GM23338 (cell line): Measurements from ENCODE around the gene BOLA3.

ENCODE experiments used
- CTCF ChIP-seq, 2 experiments: fragments of 200-600 bp in 1 of 2; sonication (generic) in 1 of 2; conservative IDR thresholded peaks; 2 replicates each; pipeline versions ENCODE4 v1.5.1 to v1.6.1; 2016 to 2017; ENCODE audit warnings: antibody characterized with exemption in 2 of 2, low read depth in 2 of 2, mild to moderate bottlenecking in 2 of 2, moderate library complexity in 1 of 2
- ETS1 ChIP-seq: IDR thresholded peaks from 2 replicates; pipeline ENCODE4 v1.6.1; 2016; ENCODE audit warnings: antibody characterized with exemption
- EZH2 ChIP-seq: fragments of 200-600 bp; sonication (generic); IDR thresholded peaks from one replicate; pipeline ENCODE4 v1.8.0; 2017; ENCODE audit warnings: antibody characterized with exemption, mild to moderate bottlenecking, low read depth; ENCODE audit not compliant: unreplicated experiment
- EZH2phosphoT487 ChIP-seq: fragments of 200-600 bp; sonication (generic); IDR thresholded peaks from one replicate; pipeline ENCODE4 v1.8.1; 2018; ENCODE audit warnings: antibody characterized with exemption; ENCODE audit not compliant: unreplicated experiment
- JUNB ChIP-seq: IDR thresholded peaks from one replicate; pipeline ENCODE4 v1.6.1; 2016; ENCODE audit warnings: antibody characterized with exemption; ENCODE audit not compliant: unreplicated experiment
- POLR2AphosphoS5 ChIP-seq: IDR thresholded peaks from 2 replicates; pipeline ENCODE4 v1.6.1; 2016; ENCODE audit warnings: antibody characterized with exemption, low read depth
- REST ChIP-seq: IDR thresholded peaks from one replicate; pipeline ENCODE4 v1.6.1; 2018; ENCODE audit warnings: antibody characterized with exemption; ENCODE audit not compliant: unreplicated experiment

GRCh38 chr2:74102516-74102915, 45.2 kb downstream of the BOLA3 start:
- no peak for TF ChIP-seq CTCF (conservative IDR thresholded peaks at IDR 0.05; ENCODE audit: low read depth in 2 of 2)
- no peak for TF ChIP-seq EZH2
- TF ChIP-seq REST, result no peak
- TF ChIP-seq POLR2AphosphoS5, result no peak
- no peak for TF ChIP-seq ETS1
- no peak for TF ChIP-seq EZH2phosphoT487
- no peak for TF ChIP-seq JUNB
